Activated T-cell treated with anti-CD3 and anti-CD28 coated beads for 4 hours (primary cell): ENCODE results near the gene ZCCHC2.

ENCODE experiments used
- DNase-seq: peaks from one replicate; pipeline ENCODE4 v3.0.0-alpha.2; 2020

The ZCCHC2 gene

DNA sequence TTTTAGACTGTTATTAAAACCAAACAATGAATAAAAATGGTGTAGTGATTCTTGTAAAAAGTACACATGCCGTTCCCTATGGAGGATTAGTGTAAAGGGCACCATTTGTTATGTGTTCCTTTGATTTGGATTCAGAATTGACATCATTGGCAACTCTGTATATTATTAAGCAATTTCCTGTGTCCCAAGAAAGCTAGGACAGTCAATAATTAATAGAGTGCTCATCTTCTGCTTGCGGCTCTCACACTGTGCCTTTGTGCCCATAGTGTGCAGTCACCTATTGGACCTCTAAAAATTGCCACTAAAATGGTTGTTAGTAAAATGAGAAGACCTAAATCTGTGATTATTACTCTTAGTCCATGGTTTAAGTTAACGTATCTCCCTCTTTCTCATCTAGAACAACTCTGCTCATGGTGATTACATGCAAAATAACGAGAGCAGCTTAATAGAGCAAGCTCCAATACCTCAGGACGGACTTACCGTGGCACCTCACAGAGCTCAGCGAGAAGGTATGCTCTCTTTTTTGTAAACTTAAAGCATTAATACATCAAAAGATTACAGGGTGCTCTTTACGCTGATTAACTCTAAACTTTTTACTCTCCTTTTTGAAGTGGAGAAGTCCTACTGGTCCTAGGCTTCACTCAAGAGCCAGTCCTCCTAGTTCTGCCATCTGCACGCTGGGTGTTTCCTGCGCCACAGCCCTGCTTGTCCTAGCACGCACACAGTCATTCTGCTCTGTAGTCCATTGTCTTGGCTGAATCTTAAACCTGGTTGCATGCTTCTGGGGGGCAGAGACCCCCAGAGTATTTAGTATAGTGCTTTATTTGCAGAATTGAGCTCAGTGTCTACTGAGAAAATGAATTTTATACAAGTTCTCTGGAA, 16.7 kb downstream of the ZCCHC2 start:
- DNase-seq = no peak

DNA sequence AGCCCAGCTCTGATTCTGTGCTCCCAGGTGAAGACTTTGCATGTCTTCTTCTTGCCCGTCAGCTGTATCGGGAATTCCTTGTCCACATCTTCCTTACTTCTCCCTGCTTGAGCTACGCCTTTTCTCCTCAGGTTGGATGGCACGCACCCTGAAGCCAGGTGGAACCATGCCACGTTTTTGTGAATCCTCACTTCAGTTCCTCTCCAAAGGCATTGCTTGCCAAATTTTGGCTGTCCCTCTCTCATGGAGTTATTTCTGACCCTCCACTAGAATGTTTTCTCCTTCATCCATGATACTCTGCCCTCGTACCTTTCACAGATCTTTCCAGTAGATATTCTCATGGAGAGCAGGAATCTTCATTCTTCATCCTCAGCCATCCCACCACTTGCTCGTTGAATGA, 20.2 kb downstream of the ZCCHC2 start:
- DNase-seq = no peak

DNA sequence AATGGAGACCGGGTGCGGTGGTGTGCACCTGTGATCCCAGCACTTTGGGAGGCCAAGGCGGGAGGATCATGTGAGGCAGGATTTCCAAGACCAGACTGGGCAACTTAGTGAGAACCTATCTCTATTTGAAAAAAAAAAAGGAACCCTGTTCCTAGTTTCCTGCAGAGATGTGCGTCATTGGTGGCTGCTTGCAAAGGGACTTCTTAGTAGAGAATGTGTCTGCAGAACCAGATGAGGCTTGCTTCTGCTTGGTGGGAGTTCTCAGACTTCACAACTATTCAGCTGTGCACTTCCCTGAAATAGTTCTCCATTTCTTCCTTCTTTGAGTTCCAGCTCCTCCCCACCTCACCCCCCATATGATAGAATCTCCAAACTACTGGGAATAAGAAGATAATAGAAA, 22.3 kb downstream of the ZCCHC2 start:
- no peak for DNase-seq

DNA sequence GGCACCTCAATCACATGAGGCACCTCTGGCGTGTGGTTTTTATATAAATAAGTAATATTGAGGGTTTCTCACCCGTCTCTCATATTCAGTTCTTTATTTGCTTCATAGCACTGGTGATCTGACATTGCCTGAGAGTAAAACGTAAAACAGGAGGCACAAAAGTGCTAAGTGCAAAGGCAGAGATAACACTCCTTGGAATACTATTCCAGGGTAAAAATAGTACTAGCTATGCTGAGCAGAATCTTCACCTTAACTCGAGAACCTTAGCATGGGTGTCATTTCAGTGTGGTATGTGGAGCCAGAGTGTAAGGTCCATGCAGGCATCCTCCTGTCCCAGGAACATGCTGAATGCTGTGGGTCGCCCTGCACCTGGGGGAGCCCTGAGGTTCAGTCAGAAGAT, 26.9 kb downstream of the ZCCHC2 start:
- no peak for DNase-seq

DNA sequence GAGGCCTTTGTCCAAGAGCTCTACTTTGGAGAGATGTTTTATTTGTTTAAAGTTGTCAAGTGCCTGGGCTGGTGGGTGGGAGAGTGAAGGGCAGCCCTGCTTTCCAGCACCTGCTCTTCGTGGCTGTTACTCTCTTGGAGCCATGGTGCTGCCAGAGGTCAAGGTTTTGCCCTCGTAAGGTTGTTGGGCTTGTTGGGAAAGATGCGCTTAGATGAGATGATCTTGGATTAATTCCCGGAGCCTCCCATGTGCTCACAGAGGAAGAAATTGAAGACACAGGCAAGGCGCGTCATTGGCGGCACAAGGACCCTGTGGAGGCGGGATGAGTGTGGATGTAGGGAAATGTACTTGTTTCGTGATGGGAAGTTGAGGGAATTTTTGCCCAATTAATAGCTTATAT, 27.9 kb downstream of the ZCCHC2 start:
- no peak for DNase-seq

DNA sequence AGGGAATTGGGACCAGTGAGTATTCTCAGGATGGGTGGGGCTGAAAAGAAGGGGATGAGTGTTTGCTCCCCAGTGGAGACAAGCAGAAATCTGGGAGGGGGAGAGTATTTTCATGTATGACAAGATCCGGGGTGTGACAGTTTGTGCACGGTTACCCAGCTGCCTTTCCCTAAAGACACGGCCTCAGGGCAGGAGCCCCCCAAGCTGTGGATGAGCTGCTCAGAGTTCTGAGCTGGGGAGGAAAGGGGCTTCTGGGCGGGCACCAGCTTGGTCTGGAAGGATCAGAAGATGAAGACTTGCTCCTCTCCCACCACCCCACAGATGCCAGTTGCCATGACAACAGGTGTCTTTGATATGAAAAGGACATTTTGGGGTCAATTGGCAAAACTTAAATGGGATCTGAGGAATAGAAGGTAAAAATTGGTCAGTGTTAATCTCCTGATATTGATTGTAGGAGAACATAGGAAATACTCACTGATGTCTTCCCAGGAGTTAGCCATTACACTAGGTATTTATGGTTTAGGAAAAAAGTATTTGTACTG, 29.2 kb downstream of the ZCCHC2 start:
- no peak for DNase-seq

DNA sequence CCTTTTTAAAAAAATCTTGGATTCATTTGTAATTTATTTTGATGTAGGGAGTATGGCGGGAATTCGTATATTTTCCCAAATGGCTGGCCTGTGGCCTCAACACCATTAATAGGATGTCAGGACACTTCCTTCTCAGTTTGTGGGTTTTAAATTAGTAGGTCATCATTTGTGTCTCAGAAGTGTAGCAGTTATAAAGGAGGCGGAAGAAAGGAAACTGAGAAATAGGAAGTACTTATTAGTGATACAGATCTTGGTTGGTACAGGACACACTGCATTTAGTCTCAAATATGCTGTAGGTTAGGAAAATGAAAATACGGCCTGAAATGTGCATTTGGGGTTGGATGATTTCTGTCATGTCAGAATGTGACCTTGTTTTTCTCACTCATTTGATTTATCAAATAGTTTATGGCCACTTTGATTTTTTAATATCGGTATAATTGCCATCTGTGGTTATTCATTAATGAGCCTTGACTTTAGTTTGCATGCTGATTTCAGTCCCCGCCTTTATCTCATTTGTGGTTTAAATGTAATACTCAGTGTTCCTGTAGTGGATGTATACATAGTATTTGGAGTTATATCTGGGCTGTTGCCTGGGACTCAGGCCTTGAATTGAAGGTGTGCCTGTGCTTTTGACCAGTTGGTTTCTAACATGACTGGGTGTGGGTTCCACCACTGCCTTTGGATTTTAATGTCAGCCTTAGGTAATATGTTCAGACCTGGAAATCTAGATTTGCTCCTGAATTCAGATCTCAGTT, 31.4 kb downstream of the ZCCHC2 start:
- DNase-seq = no peak

DNA sequence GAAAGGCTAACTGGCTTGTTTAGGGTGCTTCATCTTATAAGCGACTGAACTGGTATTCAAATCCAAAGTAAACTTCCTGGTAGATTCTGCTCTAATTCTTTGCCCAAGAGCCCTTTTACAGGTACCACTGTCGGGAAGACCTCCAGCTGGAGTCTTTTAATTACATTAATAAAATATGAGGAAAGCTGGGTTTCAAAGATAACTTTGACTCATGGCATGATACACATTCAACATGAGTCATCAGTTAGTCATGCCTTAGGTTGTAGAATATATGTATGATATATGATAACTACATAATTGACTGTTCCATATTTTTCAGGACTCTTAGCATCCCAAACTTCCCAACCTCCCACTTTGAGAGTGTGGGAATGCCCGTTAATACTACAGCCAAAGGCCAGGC, 32.3 kb downstream of the ZCCHC2 start:
- DNase-seq = no peak

DNA sequence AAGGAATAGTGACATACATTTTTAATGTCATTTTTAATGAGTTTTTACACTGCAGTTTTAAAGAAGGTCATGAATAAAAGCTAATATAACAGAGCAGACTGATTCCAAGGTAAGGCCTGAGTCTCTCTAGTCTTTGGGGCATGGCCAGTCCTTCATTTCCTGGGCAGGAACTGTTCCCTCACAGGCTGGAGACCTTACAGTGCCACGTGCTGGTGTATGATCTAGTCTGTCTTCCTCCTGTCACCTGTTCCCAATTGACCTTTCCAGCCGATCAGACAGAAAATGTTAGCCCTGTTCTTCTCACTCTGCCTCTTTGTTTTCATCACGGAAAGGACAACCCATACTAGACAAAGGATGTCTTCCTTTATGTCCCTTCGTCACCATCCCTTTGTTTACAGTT, 33.6 kb downstream of the ZCCHC2 start:
- no peak for DNase-seq

DNA sequence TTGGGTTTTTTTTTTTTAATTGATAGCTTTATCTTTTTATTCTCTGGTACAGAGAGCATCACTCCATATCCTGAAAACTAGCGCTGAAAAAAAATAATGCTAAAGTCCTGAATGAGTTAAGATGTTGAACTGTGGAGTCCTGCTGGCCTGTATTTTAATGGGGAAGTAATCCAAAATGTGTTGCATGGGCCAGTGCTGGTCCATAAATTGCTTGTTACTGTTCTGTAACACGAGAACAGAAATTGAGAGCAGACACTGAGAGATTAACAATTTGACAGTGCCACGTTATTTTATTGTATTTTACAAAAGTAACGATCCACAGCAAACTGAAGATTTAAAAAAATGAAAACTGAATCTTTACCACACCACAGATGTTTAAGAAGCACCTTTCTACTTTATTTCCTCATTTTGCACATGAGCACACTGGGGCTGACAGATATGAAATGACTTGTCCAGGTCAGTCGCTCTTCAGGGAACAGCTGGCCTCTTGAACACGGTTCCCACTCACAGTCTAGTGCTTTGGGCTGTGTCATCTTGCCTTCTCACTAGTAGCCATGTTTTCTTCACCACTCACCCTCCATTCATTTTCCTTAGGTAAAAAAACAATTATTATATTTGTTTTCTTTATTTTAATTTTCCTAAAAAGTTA, 35.3 kb downstream of the ZCCHC2 start:
- no peak for DNase-seq

DNA sequence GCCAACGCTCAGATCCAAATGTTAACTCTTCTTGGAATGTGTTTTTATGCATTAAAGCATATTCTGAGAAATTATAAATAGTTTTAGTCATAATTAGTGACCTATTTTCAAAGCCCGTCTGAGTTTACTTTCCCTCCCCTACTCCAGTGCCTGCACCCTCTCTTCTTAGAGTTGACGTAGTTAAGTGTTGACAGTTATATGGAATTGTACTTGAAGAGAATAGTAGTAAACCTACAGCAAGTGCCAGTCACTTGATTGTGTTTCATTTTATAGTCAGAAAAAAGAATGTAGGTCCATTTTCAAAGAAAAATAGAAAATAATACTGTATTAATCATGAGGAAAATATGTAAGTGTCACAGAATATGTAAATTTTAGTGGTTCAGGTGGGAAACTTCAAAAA, 41.2 kb downstream of the ZCCHC2 start:
- DNase-seq = no peak

DNA sequence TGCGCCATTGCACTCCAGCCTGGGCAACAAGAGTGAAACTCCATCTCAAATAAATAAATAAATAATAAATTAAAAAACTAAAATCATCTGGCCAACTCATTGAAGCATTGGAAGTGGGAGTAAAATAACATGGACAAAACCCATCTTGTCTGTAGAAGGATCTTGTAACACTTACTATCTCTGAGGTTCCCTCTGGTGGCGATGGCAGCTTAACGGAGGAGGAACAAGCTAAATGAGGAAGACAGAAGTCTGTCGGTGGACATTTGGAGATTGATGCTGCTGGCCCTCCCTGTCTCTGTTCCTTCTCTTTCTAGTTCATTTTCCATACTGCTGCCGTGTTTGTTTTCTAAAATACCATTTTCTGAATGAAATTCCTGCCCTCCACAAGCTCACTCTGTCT, 43.4 kb downstream of the ZCCHC2 start:
- no peak for DNase-seq

DNA sequence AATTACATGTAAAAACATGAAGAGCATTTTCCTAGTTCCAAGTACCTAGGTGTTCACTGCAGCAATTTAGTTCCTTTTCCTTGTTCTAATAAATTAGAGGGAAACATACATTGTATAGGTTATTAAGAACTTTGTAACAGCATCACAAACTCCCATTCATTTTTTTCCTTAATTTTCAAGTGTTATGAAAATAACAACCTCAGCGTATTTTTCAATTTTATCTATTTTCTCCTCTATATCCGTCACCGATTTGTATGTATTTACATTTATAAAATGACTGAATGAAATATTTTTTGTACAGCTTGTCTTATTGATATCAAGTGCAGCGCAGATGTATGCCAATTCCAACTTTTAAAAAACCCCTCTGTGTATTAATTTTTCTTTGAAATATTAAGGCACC, 44.0 kb downstream of the ZCCHC2 start:
- no peak for DNase-seq

DNA sequence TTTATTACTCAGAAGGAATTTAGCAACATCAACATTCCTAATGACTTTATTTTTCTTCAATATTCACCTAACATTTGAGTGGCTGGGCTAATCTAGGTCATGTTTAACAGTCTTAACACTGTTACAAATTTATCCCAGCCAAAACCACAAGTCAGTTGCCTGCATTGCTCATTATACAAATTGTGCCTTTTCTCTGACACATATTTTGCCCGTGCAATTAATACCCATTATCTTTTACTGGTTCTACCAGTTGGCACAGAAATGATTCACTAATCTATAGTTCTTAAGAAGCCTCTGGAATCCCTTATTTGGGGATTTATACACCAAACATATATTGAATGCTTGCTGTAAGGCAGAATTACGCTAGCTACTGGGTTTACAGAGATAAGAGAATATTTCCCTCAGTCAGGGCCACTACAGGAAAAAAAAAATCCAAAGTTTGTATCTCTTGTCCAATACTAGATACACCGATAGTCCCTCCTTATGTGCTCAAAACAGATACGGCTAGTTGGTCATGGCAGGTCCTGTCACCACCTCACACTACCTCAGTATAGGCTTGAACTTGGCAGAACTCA, 46.3 kb downstream of the ZCCHC2 start:
- DNase-seq = no peak

DNA sequence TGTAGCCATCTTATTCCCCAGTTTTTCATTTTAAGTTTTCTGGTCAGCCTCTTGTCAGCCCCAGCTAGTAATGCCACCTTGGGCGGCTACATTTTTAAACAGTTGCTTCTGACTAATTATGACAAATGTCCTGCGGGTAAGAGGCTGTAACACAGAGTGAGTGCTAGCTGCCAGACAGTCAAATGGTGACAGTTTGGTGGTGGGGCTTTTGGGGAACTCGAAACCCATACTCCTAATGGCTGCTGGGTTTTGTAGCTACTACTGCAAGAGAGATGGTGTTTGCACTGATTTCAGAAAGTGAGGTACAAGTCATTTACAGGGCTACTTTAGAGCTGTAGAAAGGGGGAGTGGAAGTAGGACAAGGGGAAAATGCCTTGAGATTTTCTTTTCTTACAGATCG, 48.2 kb downstream of the ZCCHC2 start:
- DNase-seq = no peak

DNA sequence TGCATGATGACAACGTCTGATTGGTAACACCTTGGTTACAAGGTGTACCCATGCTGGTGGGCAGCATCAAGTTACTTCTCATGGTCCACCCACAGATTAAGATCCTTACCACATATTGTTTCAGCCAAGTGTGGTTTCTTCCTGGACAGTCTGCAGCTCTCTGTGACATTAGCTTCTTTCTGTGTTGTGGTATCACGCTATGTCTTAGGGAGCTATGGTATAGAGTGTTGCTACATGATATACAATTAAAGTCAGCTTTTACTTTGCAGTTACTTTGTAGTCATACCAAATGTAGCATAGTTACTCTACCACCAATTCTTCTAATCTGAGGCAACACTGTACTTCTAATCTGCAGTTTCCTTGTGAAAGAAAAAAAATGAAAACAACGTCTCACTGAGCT, 48.8 kb downstream of the ZCCHC2 start:
- no peak for DNase-seq

DNA sequence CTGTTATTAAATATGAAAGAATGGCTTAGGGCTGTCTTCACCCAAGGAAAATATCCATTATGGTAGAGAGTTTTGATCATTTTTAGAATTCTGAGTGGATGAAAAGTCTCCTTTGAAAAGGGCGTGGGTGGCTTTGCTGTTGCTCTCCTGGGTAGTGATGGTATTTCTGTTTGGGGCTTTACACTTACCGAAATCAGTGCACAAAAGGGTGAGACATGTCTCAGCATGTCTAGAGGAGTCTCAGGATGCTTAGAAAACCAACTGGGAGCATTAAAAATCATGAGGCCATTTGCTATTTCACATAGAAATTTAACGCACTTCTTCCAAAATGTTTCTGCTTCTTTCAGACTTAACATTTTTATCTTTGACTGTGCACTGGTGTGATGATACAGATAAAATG, 49.6 kb downstream of the ZCCHC2 start:
- DNase-seq = no peak

DNA sequence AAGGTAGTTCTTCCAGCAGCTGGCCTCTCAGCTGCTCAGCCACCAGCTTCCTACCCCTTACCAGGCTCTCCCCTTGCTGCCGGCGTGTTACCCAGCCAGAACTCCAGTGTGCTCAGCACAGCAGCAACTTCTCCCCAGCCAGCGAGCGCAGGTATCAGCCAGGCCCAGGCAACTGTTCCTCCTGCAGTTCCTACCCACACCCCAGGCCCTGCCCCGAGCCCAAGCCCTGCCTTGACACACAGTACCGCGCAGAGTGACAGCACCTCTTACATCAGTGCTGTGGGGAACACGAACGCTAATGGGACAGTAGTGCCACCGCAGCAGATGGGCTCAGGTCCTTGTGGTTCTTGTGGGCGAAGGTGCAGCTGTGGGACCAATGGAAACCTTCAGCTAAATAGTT, 52.0 kb downstream of the ZCCHC2 start:
- DNase-seq = no peak

DNA sequence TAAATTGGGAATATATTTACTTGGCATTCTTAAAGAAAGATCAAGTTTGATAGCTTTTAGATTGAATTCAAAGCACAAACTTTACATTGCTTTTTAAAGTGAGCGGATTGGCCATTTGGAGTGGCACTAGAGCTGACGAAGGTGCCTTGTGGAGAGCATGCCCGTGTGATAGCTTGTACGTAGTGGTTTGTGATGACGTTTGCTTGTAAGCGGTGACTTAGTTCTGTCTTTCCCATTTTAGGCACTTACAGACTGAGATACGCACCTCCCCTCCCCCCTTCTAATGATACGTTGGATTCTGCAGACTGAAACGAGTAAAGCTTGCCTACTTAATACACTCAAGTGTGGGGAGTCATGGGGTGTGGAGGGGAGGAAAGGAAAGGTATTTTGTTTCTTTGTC, 53.4 kb downstream of the ZCCHC2 start:
- no peak for DNase-seq

DNA sequence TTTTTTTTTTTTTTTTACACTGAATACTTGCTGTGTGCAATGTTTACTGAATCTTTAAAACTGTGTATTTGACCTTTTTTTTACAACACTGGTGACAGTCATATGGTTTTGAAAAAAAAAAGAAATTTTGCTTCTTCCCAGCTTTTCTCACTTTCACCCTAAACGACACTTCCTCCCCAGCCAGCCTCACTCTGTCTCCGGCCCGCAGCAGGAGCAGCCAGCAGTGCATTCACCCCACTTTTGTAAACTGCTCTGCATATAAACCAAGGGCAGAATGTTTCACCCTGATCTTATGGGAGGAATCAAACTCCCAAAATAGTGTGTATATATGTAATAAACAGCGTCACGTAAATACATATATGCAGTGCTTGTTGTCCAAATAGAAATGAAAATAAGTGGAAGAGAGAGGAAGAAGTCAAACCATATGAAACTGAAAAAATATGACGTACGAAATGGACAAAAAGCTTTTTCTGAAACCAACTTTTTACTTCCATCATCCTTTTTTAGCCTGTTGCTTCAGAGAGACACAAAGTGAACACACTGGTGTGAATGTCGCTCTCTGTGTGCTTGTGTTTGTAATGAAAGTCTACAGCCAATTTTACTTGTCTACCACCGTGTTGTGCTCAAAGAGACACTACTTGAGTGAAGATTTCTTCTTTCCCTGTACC, 54.2 kb downstream of the ZCCHC2 start:
- no peak for DNase-seq

DNA sequence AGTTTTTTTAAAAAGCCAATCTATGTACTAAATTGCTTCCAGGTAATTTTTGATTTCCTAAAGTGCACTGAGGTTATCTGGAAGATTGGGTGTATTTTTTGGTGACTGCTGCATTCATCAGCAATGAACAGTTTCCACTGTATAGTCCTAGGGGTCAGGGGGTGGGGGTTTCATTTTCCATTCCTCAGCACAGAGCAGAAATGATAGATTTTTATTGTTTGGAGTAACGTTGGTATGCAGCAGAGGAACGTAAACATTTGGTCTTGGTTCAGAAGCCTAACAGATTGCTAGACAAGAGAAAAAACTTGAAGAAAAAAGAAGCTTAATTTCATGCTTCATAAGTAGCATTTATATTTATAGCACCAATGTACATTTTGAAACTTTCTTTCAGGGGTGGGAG, 54.9 kb downstream of the ZCCHC2 start:
- no peak for DNase-seq

DNA sequence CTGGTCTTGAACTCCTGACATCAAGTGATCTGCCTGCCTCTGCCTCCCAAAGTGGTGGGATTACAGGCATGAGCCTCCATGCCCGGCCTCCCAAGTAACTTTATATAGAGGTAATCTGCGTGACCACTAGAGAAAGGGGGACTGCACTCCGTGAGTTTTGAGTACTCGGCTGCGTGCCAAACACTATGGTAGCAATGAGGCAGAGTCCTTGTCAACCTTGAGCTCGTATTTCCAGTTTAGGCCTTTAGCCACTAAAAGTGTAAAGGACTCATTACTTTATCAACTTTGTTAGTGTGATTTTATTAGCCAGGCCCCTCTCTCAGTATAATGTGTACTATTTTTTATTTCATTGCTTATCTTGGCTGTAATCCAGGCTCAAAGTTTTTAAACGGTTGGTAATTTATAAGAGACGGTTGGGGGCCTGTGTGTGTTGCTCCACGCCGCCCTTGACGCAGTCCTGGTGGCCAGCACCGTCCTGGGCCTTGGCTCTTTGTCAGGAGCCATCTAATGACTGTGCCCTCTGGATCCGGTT, 56.2 kb downstream of the ZCCHC2 start:
- no peak for DNase-seq
